ENCODE data around the gene TMEM240. TPM values are rescaled to one million over a fixed set of nuclear protein-coding genes. Genes with fewer than 3 reads are reported as not detected.

The TMEM240 gene
- 4.5 and 5.5 TPM in 2 replicates for total RNA-seq

GRCh38 chr1:1540090-1540817, at the start of gene TMEM240:
Gene TMEM240, minus strand, starts transcription at chr1:1540624. Its CDS starts 278 bp downstream, at chr1:1540346.

GRCh38 chr1:1574721-1575537, 34.5 kb upstream of the TMEM240 start, which contains the start of gene SSU72:
Gene SSU72, minus strand, starts transcription at chr1:1574863. Its CDS starts 306 bp downstream, at chr1:1574557.

GRCh38 chr1:1511533-1512285, 28.7 kb downstream of the TMEM240 start, which contains the start of gene ATAD3A:
Gene ATAD3A, plus strand, starts transcription at chr1:1512162. Its CDS starts 107 bp downstream, at chr1:1512269.

Other genes with a start within 250 kb of the TMEM240 start
- gene ACAP3, start 232.7 kb downstream of the TMEM240 start, total RNA-seq: 74.6 and 80.6 TPM in 2 replicates
- 18.2 and 30.3 TPM in 2 replicates for gene PUSL1, start 232.0 kb downstream of the TMEM240 start, total RNA-seq
- gene INTS11, start 216.0 kb downstream of the TMEM240 start, total RNA-seq: 62.8 and 67.6 TPM in 2 replicates
- gene CPTP, start 215.8 kb downstream of the TMEM240 start, total RNA-seq: 8.9 and 22.3 TPM in 2 replicates
- gene TAS1R3, start 209.3 kb downstream of the TMEM240 start, total RNA-seq: 0.15 and 0.50 TPM in 2 replicates
- gene DVL1, start 191.2 kb downstream of the TMEM240 start, total RNA-seq: 81.9 and 138 TPM in 2 replicates
- gene MXRA8, start 182.1 kb downstream of the TMEM240 start, total RNA-seq: 534 and 638 TPM in 2 replicates
- 109 and 137 TPM in 2 replicates for gene AURKAIP1, start 165.4 kb downstream of the TMEM240 start, total RNA-seq
- gene CCNL2, start 141.3 kb downstream of the TMEM240 start, total RNA-seq: 140 and 163 TPM in 2 replicates
- gene MRPL20, start 133.3 kb downstream of the TMEM240 start, total RNA-seq: 63.5 and 109 TPM in 2 replicates
- gene ANKRD65, start 119.3 kb downstream of the TMEM240 start, total RNA-seq: 2.8 and 4.2 TPM in 2 replicates
- gene VWA1, start 104.9 kb downstream of the TMEM240 start, total RNA-seq: 5.2 and 9.6 TPM in 2 replicates
- gene ATAD3C, start 90.9 kb downstream of the TMEM240 start, total RNA-seq: under 0.01 TPM in 1 of 2 replicates, not detected in the other
- gene ATAD3B, start 68.9 kb downstream of the TMEM240 start, total RNA-seq: 15.0 and 15.1 TPM in 2 replicates
- gene ATAD3A, start 28.5 kb downstream of the TMEM240 start, total RNA-seq: 25.1 and 32.7 TPM in 2 replicates
- 84.6 and 87.3 TPM in 2 replicates for gene SSU72, start 34.2 kb upstream of the TMEM240 start, total RNA-seq
- 1.6 and 4.1 TPM in 2 replicates for gene FNDC10, start 59.5 kb upstream of the TMEM240 start, total RNA-seq
- gene MIB2, start 74.9 kb upstream of the TMEM240 start, total RNA-seq: 49.2 and 125 TPM in 2 replicates
- 2.5 and 8.3 TPM in 2 replicates for gene MMP23B, start 91.5 kb upstream of the TMEM240 start, total RNA-seq
- gene CDK11B, start 118.4 kb upstream of the TMEM240 start, total RNA-seq: 8.3 and 10.5 TPM in 2 replicates
- 28.8 and 59.7 TPM in 2 replicates for gene SLC35E2B, start 152.2 kb upstream of the TMEM240 start, total RNA-seq
- gene CDK11A, start 183.7 kb upstream of the TMEM240 start, total RNA-seq: 12.5 and 25.0 TPM in 2 replicates
- 31.1 and 60.2 TPM in 2 replicates for gene NADK, start 237.8 kb upstream of the TMEM240 start, total RNA-seq